HepG2 (cell line): ENCODE data around the gene CSNK1E. TPM values are rescaled to one million over a fixed set of nuclear protein-coding genes. Genes with fewer than 3 reads are reported as not detected.

Experiments
- AHR ChIP-seq: IDR thresholded peaks from 2 replicates; pipeline ENCODE4 v1.6.1; 2018; ENCODE audit warnings: missing genetic modification reagents, missing compliant biosample characterization
- GABPB1 ChIP-seq: IDR thresholded peaks from 2 replicates; pipeline ENCODE4 v1.6.1; 2016; ENCODE audit warnings: mild to moderate bottlenecking, missing genetic modification reagents, moderate library complexity, missing compliant biosample characterization
- POLR2G ChIP-seq: fragments of 200-400 bp; formaldehyde crosslinking; IDR thresholded peaks from 2 replicates; pipeline ENCODE4 v1.6.1; 2018; ENCODE audit warnings: mild to moderate bottlenecking, low read depth, low read length, moderate library complexity
- THAP11 ChIP-seq: IDR thresholded peaks from 2 replicates; pipeline ENCODE4 v1.6.1; 2016; ENCODE audit warnings: missing biosample characterization, missing genetic modification reagents
- ZNF484 ChIP-seq: sonication (generic); formaldehyde crosslinking; IDR thresholded peaks from 2 replicates; pipeline ENCODE4 v1.5.1; 2020; ENCODE audit warnings: mild to moderate bottlenecking, low read depth, missing genetic modification reagents, borderline replicate concordance
- polyA plus RNA-seq, 8 experiments: library from polyadenylated mRNA; depleted of rRNA in 3 of 8; stranded (reverse) in 7 of 8; unstranded in 1 of 8; fragments of >200 nt; fragmentation: Illumina TruSeq in 4 of 8; extraction: Trizol in 4 of 8; gene quantifications; 2 replicates each; pipeline versions ENCODE4 v1.2.1 to v1.2.3, GENCODE V29; 2011 to 2016; ENCODE audit warnings: low read depth in 4 of 8, missing spikeins in 1 of 8, mixed read lengths in 1 of 8; ENCODE audit not compliant: insufficient read depth in 1 of 8
- total RNA-seq, 5 experiments: library from RNA; depleted of rRNA; stranded (reverse); fragments of >200 nt; fragmentation: Illumina TruSeq; extraction: Trizol; gene quantifications; 2 replicates each; pipeline ENCODE4 v1.2.3, GENCODE V29; 2016; ENCODE audit warnings: low read depth in 1 of 5
- TF ChIP-seq, protein P1 (sequence below): sonication (generic); formaldehyde crosslinking; IDR thresholded peaks from 2 replicates; pipeline ENCODE4 v1.5.1; 2020; ENCODE audit warnings: mild to moderate bottlenecking, missing genetic modification reagents, moderate library complexity
- TF ChIP-seq, protein P2 (sequence below): sonication (generic); formaldehyde crosslinking; IDR thresholded peaks from 2 replicates; pipeline ENCODE4 v1.4.0; 2020; ENCODE audit warnings: missing genetic modification reagents
- TF ChIP-seq, protein P3 (sequence below): sonication (generic); formaldehyde crosslinking; IDR thresholded peaks from 2 replicates; pipeline ENCODE4 v1.5.0; 2020; ENCODE audit warnings: mild to moderate bottlenecking, missing genetic modification reagents, borderline replicate concordance
- TF ChIP-seq, protein P4 (sequence below): sonication (generic); formaldehyde crosslinking; IDR thresholded peaks from 2 replicates; pipeline ENCODE4 v1.4.0; 2020; ENCODE audit warnings: mild to moderate bottlenecking, missing genetic modification reagents
- TF ChIP-seq, protein P5 (sequence below): conservative IDR thresholded peaks from 2 replicates; pipeline ENCODE4 v1.6.1; 2018; ENCODE audit warnings: missing genetic modification reagents

Gene CSNK1E
- total and polyA plus RNA-seq, 2 of the 13 experiments (the other 11 are each of a cell fraction or from before 2014, with no cell fraction given): 34.7 to 129 TPM

DNA sequence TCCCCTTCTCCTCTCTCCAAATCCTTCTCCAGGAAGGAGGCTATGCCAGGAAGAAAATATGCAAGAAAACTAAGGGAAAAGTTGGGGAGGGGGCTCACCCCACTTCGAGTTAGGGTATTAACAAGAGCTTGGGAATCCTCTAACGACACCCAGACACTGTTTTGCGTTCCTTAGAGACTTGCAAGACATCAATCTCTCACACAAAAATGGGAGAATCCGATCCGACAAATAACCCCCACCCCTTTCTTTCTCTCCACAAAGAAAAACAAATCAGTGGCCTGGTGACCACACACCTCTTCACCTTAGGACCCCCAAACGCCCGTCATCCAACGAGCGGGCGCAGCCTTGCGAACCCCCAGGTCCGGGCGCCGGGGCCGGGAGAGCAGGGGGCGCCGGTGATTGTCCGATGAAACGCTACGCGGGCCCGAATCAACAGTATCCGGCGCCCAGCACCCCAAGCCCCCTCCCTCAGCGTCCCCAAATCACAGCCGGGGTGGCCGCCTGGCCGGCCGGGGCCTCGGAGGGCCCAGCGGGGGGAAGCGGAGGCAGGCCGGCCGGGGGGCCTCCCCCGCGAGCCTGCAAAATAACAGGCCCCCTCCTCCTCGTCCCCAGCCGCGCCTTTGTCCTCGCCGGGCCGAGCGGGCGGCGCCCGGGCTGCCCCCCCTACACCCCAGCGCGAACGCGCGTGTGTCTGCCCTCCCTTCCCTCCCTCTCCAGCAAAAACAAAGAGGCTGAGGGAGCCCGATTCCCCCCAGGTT is 690 bp downstream of the CSNK1E start (continued):
- TF ChIP-seq, protein P1, sequence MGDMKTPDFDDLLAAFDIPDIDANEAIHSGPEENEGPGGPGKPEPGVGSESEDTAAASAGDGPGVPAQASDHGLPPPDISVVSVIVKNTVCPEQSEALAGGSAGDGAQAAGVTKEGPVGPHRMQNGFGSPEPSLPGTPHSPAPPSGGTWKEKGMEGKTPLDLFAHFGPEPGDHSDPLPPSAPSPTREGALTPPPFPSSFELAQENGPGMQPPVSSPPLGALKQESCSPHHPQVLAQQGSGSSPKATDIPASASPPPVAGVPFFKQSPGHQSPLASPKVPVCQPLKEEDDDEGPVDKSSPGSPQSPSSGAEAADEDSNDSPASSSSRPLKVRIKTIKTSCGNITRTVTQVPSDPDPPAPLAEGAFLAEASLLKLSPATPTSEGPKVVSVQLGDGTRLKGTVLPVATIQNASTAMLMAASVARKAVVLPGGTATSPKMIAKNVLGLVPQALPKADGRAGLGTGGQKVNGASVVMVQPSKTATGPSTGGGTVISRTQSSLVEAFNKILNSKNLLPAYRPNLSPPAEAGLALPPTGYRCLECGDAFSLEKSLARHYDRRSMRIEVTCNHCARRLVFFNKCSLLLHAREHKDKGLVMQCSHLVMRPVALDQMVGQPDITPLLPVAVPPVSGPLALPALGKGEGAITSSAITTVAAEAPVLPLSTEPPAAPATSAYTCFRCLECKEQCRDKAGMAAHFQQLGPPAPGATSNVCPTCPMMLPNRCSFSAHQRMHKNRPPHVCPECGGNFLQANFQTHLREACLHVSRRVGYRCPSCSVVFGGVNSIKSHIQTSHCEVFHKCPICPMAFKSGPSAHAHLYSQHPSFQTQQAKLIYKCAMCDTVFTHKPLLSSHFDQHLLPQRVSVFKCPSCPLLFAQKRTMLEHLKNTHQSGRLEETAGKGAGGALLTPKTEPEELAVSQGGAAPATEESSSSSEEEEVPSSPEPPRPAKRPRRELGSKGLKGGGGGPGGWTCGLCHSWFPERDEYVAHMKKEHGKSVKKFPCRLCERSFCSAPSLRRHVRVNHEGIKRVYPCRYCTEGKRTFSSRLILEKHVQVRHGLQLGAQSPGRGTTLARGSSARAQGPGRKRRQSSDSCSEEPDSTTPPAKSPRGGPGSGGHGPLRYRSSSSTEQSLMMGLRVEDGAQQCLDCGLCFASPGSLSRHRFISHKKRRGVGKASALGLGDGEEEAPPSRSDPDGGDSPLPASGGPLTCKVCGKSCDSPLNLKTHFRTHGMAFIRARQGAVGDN: peak; percentile 52
- TF ChIP-seq ZNF484 (CRISPR knock-in tag) (no peak), THAP11 (CRISPR knock-in tag) (0 out of 2 replicates have a peak, but pooled peaks have one; percentile 13), GABPB1 (peak; percentile 37; the same call in 1 of the 2 replicates), AHR (CRISPR knock-in tag) (0 out of 2 replicates have a peak, but pooled peaks have one; percentile 40), POLR2G (0 out of 2 replicates have a peak, but pooled peaks have one; percentile 5)
- TF ChIP-seq, protein P2, sequence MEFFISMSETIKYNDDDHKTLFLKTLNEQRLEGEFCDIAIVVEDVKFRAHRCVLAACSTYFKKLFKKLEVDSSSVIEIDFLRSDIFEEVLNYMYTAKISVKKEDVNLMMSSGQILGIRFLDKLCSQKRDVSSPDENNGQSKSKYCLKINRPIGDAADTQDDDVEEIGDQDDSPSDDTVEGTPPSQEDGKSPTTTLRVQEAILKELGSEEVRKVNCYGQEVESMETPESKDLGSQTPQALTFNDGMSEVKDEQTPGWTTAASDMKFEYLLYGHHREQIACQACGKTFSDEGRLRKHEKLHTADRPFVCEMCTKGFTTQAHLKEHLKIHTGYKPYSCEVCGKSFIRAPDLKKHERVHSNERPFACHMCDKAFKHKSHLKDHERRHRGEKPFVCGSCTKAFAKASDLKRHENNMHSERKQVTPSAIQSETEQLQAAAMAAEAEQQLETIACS (CRISPR knock-in tag): peak; percentile 63
- TF ChIP-seq, protein P3, sequence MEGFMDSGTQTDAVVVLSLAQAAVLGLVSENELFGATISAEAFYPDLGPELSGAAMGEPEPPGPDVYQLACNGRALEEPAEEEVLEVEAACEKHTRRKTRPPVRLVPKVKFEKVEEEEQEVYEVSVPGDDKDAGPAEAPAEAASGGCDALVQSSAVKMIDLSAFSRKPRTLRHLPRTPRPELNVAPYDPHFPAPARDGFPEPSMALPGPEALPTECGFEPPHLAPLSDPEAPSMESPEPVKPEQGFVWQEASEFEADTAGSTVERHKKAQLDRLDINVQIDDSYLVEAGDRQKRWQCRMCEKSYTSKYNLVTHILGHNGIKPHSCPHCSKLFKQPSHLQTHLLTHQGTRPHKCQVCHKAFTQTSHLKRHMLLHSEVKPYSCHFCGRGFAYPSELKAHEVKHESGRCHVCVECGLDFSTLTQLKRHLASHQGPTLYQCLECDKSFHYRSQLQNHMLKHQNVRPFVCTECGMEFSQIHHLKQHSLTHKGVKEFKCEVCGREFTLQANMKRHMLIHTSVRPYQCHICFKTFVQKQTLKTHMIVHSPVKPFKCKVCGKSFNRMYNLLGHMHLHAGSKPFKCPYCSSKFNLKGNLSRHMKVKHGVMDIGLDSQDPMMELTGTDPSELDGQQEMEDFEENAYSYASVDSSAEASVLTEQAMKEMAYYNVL (CRISPR knock-in tag): 0 out of 2 replicates have a peak, but pooled peaks have one; percentile 24
- TF ChIP-seq, protein P4, sequence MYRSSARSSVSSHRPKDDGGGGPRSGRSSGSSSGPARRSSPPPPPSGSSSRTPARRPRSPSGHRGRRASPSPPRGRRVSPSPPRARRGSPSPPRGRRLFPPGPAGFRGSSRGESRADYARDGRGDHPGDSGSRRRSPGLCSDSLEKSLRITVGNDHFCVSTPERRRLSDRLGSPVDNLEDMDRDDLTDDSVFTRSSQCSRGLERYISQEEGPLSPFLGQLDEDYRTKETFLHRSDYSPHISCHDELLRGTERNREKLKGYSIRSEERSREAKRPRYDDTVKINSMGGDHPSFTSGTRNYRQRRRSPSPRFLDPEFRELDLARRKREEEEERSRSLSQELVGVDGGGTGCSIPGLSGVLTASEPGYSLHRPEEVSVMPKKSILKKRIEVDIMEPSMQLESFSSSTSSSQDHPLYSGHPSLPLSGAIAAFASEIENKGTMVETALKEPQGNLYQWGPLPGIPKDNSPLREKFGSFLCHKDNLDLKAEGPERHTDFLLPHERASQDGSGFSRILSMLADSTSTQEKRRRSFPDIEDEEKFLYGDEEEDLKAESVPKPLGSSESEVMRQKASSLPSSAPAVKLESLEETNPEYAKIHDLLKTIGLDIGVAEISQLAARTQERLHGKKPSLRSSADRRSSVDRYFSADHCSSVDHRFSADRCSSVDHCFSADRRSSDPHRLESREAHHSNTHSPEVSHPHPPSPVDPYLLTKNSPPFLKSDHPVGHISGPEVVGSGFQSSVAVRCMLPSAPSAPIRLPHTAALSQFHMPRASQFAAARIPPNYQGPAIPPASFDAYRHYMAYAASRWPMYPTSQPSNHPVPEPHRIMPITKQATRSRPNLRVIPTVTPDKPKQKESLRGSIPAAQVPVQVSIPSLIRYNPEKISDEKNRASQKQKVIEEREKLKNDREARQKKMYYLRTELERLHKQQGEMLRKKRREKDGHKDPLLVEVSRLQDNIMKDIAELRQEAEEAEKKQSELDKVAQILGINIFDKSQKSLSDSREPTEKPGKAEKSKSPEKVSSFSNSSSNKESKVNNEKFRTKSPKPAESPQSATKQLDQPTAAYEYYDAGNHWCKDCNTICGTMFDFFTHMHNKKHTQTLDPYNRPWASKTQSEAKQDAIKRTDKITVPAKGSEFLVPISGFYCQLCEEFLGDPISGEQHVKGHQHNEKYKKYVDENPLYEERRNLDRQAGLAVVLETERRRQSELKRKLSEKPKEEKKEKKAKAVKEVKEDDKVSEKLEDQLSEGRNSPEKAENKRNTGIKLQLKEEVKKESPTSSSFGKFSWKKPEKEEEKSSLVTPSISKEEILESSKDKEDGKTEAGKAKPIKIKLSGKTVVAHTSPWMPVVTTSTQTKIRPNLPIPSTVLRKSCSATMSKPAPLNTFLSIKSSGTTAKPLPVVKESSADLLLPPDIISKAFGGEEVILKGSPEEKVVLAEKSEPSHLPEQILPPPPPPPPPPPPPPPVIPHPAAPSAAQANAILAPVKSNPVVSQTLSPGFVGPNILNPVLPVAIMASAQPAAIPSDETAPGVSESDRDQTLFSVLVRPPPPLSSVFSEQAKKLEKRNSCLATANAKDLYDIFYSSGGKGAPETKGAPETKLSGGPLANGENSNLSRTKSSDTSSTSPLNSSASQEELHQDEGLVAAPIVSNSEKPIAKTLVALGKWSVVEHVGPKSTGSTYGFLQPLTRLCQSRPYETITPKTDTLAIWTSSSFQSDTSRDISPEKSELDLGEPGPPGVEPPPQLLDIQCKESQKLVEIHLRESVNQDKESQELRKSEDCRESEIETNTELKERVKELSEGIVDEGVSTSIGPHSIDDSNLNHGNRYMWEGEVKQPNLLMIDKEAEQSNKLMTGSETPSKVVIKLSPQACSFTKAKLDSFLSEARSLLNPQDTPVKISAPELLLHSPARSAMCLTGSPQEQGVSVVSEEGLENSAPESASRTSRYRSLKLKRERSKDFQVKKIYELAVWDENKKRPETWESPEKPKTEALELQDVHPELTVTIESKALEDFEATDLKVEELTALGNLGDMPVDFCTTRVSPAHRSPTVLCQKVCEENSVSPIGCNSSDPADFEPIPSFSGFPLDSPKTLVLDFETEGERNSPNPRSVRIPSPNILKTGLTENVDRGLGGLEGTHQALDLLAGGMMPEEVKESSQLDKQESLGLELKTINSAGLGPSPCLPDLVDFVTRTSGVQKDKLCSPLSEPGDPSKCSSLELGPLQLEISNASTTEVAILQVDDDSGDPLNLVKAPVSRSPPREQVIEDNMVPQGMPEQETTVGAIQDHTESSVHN (CRISPR knock-in tag): no peak
- TF ChIP-seq, protein P5, sequence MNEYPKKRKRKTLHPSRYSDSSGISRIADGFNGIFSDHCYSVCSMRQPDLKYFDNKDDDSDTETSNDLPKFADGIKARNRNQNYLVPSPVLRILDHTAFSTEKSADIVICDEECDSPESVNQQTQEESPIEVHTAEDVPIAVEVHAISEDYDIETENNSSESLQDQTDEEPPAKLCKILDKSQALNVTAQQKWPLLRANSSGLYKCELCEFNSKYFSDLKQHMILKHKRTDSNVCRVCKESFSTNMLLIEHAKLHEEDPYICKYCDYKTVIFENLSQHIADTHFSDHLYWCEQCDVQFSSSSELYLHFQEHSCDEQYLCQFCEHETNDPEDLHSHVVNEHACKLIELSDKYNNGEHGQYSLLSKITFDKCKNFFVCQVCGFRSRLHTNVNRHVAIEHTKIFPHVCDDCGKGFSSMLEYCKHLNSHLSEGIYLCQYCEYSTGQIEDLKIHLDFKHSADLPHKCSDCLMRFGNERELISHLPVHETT (CRISPR knock-in tag): no peak
